NCI-H187 treated with DMSO at 0.1 percent for 48 hours (cell line): Measurements from ENCODE around the gene NAPSA.

Source experiments
- DNase-seq: peaks from one replicate; lab custom pipeline; 2025; lab: John Stamatoyannopoulos, UW

Gene NAPSA

DNA sequence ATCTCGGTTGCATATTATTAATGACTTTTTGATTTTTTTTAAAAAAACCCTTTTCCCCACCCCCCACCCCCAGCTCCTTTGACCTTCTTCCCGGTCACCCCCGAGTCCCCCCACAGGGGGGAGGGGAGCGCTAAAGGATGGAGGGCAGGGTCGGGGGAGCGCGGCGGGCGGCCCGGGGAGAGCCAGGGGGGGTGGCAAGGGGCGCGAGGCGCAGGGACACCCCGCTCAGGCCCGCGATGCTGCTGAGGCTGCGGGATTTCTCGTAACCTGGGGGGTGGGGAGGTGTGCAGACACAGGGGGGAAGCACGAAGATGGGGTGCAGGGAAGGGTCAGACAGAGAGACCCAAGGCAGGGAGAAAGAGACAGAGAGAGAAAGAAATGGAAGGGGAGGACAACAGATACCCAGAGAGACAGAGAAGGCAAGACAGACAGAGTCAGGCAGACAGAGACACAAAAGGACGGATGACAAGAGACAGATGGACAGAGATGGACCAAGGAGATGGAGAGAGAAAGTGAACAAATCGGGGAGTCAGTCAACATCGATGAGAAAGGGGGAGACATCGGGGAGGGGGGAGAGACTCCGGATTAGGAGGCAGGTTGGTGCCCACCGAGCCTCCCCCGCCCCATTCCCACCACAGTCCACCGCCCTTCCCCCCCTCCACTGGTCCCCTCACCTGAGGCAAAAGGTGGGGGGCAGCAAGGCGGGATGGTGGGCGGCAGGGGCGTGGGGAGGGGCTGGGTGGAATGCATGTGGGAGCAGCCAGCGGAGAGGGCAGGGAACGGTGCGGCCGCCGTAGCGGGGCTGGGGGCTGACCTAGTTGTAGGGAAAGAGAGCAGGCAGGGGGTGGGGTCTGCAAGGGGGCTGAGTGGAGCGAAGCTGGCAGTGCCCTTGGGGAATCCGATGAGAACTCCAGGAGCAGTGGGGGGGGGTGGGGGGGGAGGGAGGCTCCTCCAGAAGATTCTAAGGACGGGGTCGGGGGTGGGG is 50.4 kb downstream of the NAPSA start:
- no peak for DNase-seq

GRCh38 chr19:50313812-50314536 is 51.5 kb downstream of the NAPSA start:
- no peak for DNase-seq

DNA sequence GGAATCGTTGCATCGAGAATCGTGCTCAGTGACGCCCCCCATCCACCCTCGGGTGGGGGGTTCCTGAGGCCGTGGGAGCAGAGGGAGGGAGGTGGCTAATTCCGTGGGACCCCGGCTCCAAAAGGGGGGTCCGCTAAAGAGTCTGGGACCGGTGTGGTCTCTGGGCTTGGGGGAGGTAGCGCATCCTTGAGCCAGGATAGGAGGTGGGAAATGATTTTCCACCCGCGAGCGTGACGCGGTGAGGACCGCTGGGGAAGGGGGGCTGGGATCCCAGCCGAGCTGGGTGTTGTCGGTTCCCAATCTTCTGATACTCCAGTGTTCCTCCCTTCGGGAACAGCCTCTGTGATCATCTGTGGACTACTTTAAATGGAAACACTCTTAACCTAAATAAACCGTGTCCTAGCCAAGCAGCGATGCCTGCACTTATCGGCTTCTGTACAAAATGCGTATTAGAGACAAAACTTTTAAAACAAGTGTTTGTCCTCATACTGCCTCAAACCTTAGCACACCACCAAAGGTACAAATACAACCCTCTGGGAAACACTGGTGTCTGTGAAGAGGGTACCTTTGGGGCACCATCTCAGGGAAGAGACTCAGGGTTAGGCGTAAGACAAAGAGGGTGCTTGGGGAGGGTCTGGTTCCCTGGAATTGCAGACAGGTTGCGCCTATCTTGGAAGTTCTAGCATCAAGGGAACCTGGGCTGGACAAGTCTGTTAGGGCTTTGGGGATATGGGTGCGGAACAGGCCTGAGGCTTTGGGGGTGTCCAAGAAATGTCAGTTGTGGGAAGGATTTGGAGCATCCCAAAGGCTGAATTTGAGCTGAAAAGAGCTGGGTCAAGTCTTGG is 52.2 kb downstream of the NAPSA start:
- no peak for DNase-seq

- DNase-seq: no peak
These were observed 53.5 kb downstream of the NAPSA start for GRCh38 chr19:50311723-50312635.

DNA sequence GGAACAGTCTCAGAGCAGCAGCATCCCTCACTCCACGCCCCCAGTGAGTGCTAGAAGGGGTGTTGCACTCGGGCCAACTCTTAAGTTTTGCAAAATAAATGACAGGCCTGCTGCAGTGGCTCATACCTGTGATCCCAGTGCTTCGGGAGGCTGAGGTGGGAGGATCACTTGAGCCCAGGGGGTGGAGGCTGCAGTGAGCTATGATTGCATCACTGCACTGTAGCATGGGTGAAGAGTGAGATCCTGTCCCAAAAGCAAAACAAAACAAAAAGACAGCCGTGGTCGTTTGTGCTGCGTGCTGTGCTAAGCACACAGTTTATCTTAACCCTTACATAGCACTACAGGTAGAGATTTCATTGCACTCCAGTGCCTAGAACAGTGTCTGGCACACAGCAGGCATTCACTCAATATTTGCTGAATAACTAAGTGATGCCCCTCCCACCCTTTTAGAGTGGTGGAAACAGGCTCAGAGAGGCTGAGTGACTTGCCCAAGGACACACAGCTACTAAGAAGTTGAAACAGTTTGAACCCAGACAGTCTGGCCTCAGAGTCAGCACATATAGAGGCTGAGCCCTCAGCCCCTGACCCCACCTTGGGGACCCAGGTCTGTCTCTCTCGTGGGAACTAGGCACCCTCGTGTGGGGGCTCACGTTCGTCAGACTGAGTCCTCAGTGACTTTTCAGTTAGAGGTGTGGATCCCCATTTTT is 54.5 kb downstream of the NAPSA start:
- no peak for DNase-seq

DNA sequence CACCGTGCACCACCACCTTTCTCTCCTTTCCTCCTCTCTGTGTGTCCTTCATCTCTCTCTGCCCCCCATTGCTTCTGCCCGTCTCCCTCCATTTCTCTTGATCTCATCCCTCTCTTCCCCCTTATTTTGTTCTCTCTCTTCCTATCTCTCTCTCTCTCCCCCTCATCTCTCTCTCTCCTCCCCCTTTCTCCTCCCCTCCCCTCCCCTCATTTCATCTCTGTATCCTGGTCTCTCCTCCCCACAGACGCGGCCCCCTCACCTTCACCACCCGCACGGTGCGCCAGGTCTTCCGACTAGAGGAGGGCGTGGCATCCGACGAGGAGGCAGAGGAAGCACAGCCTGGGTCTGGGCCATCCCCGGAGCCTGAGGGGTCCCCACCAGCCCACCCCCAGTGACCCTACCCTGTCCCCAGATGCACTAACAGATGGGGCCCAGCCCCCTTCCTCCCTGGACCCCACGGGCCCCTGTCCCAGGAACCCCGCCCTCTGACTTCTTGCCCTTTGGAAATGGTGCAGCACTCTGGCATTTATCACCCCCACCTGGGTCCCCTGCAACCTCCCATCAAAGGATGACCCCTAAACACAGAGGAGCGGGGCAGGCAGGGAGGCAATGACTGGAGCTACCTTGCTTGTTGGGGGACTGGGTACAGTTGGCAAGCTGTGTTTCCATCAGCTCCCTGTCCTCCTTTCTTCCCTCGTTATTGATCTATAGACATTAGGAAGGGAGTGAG is 55.9 kb downstream of the NAPSA start:
- no peak for DNase-seq

- DNase-seq: no peak
These were observed 56.4 kb downstream of the NAPSA start for GRCh38 chr19:50308991-50309390.
